Upper lobe of right lung (tissue), 1 donor: ENCODE data around the gene DYNLT4. TPM values are rescaled to one million over a fixed set of nuclear protein-coding genes. Genes with fewer than 3 reads are reported as not detected.

Source experiments
- ATAC-seq: fragments of 200-7000 bp; cut with Tn5 transposase; one replicate; pipeline ENCODE4 v1.9.1; 2020; ENCODE audit warnings: mild to moderate bottlenecking, moderate library complexity
- DNase-seq: peaks from one replicate; pipeline ENCODE4 v3.0.0-alpha.2; 2020
- H3K27ac ChIP-seq: fragments of 200-600 bp; one replicate; pipeline ENCODE4 v1.8.0; 2022
- H3K27me3 ChIP-seq: fragments of 200-600 bp; one replicate; pipeline ENCODE4 v1.8.0; 2022; ENCODE audit warnings: mild to moderate bottlenecking
- H3K36me3 ChIP-seq: fragments of 200-600 bp; one replicate; pipeline ENCODE4 v1.8.0; 2022
- H3K4me1 ChIP-seq: fragments of 200-600 bp; one replicate; pipeline ENCODE4 v1.8.0; 2022
- H3K4me3 ChIP-seq: fragments of 200-600 bp; one replicate; pipeline ENCODE4 v1.8.0; 2022; ENCODE audit warnings: mild to moderate bottlenecking
- H3K9me3 ChIP-seq: fragments of 200-600 bp; one replicate; pipeline ENCODE4 v1.8.0; 2022
- CTCF ChIP-seq: fragments of 200-600 bp; IDR thresholded peaks from one replicate; pipeline ENCODE4 v1.8.0; 2022; ENCODE audit warnings: antibody characterized with exemption
- intact Hi-C: fragments of 100-400 bp; cut with DNase I; formaldehyde crosslinking; loops from one replicate; pipeline ENCODE4 v1.11.0; 2022
- total RNA-seq: library from RNA; stranded (reverse); fragmentation: NEBNext Ultra II Directional; extraction: Animal tissue kit (Norgen Biotek cat#: 25700); gene quantifications from one replicate; pipeline ENCODE4 v1.2.1, GENCODE V29; 2021
- donor health status: DM: no; HTN: yes; CAD: no; lungs with severe emphysema.

Gene DYNLT4
- total RNA-seq, 1 donor from 2014 or later: not detected

- intact Hi-C loops: no loop called here
- no peak for TF ChIP-seq CTCF
- DNase-seq (no peak), ATAC-seq (no peak)
- Histone ChIP-seq H3K27ac (no peak overlapping the region), H3K27me3 (no peaks in the 10 kb centered on the region), H3K36me3 (no peaks in the 10 kb centered on the region), H3K4me1 (peaks cover 16% of the 10 kb centered on the region), H3K9me3 (no peaks in the 10 kb centered on the region), H3K4me3 (no peak overlapping the region)
These were observed 24.4 kb upstream of the DYNLT4 start for GRCh38 chr1:44831516-44831915.

GRCh38 chr1:44830900-44831304 is 23.8 kb upstream of the DYNLT4 start:
- Histone ChIP-seq H3K36me3 (no peaks in the 10 kb centered on the region), H3K4me1 (peaks cover 22% of the 10 kb centered on the region), H3K4me3 (no peak overlapping the region), H3K27ac (no peak overlapping the region), H3K9me3 (no peaks in the 10 kb centered on the region), H3K27me3 (no peaks in the 10 kb centered on the region)
- no peak for TF ChIP-seq CTCF
- DNase-seq (no peak), ATAC-seq (no peak)
- intact Hi-C loops: no loop called here

GRCh38 chr1:44829506-44830384 is 22.6 kb upstream of the DYNLT4 start:
- Histone ChIP-seq H3K27ac (no peak overlapping the region), H3K27me3 (no peaks in the 10 kb centered on the region), H3K4me1 (peaks cover 22% of the 10 kb centered on the region), H3K4me3 (no peak overlapping the region), H3K9me3 (no peaks in the 10 kb centered on the region), H3K36me3 (no peaks in the 10 kb centered on the region)
- no peak for DNase-seq
- intact Hi-C loops: no loop called here
- TF ChIP-seq CTCF: no peak
- ATAC-seq: no peak

GRCh38 chr1:44828841-44829440 is 21.8 kb upstream of the DYNLT4 start:
- no peak for ATAC-seq
- no peak for DNase-seq
- Histone ChIP-seq H3K4me1 (peaks cover 22% of the 10 kb centered on the region), H3K4me3 (no peak overlapping the region), H3K9me3 (no peaks in the 10 kb centered on the region), H3K27ac (no peak overlapping the region), H3K27me3 (no peaks in the 10 kb centered on the region), H3K36me3 (no peaks in the 10 kb centered on the region)
- TF ChIP-seq CTCF: no peak
- intact Hi-C loops: no loop called here

GRCh38 chr1:44828003-44828651 is 21.0 kb upstream of the DYNLT4 start:
- no peak for TF ChIP-seq CTCF
- peak; percentile 63 for DNase-seq
- ATAC-seq: no peak
- no peak overlapping the region for H3K4me3 ChIP-seq
- intact Hi-C loops: no loop called here
- no peaks in the 10 kb centered on the region for H3K9me3 ChIP-seq
- H3K4me1 ChIP-seq: peaks cover 22% of the 10 kb centered on the region
- no peak overlapping the region for H3K27ac ChIP-seq
- no peaks in the 10 kb centered on the region for H3K27me3 ChIP-seq
- H3K36me3 ChIP-seq: no peaks in the 10 kb centered on the region
